SK-N-SH treated with all-trans-retinoic acid at 6 μM for 48 hours (cell line): ENCODE results near the gene YPEL1.

ENCODE experiments used
- ATAC-seq: fragments of 200-7000 bp; cut with Tn5 transposase; 3 replicates; pipeline ENCODE4 v1.9.1; 2020; ENCODE audit warnings: mild to moderate bottlenecking, moderate library complexity
- ARNTL ChIP-seq: fragments of 450-650 bp; formaldehyde crosslinking; IDR thresholded peaks from 2 replicates; pipeline ENCODE4 v1.5.0; 2020; ENCODE audit warnings: low read depth, mild to moderate bottlenecking, moderate library complexity, borderline replicate concordance
- BACH2 ChIP-seq: fragments of 250-450 bp; sonication (Bioruptor Pico); IDR thresholded peaks from 2 replicates; pipeline ENCODE4 v1.9.0; 2021; ENCODE audit warnings: mild to moderate bottlenecking, borderline replicate concordance
- CSDC2 ChIP-seq: fragments of 250-450 bp; sonication (Bioruptor Pico); IDR thresholded peaks from 2 replicates; pipeline ENCODE4 v1.5.0; 2020; ENCODE audit warnings: mild to moderate bottlenecking, moderate library complexity
- ESRRG ChIP-seq: fragments of 250-450 bp; sonication (Bioruptor Pico); IDR thresholded peaks from 2 replicates; pipeline ENCODE4 v1.6.1; 2021; ENCODE audit warnings: mild to moderate bottlenecking
- GLIS3 ChIP-seq: fragments of 250-450 bp; sonication (Bioruptor Pico); IDR thresholded peaks from 2 replicates; pipeline ENCODE4 v1.5.0; 2020; ENCODE audit warnings: mild to moderate bottlenecking, moderate library complexity
- ISL1 ChIP-seq: fragments of 250-450 bp; sonication (Bioruptor Pico); IDR thresholded peaks from 2 replicates; pipeline ENCODE4 v2.1.2; 2022; ENCODE audit warnings: mild to moderate bottlenecking, moderate library complexity
- OSR1 ChIP-seq: fragments of 250-450 bp; sonication (Bioruptor Pico); IDR thresholded peaks from 2 replicates; pipeline ENCODE4 v1.8.0; 2022; ENCODE audit warnings: moderate library complexity, mild to moderate bottlenecking, inconsistent platforms
- RARB ChIP-seq: fragments of 250-450 bp; sonication (Bioruptor Pico); IDR thresholded peaks from 2 replicates; pipeline ENCODE4 v1.8.0; 2021; ENCODE audit warnings: mild to moderate bottlenecking, moderate library complexity
- SNAI2 ChIP-seq: fragments of 250-450 bp; sonication (Bioruptor Pico); IDR thresholded peaks from 2 replicates; pipeline ENCODE4 v1.5.0; 2020; ENCODE audit warnings: mild to moderate bottlenecking, moderate library complexity
- TCF4 ChIP-seq: fragments of 250-450 bp; sonication (Bioruptor Pico); IDR thresholded peaks from 2 replicates; pipeline ENCODE4 v1.8.0; 2021; ENCODE audit warnings: mild to moderate bottlenecking, moderate library complexity, borderline replicate concordance
- TOX ChIP-seq: fragments of 250-450 bp; sonication (Bioruptor Pico); IDR thresholded peaks from 2 replicates; pipeline ENCODE4 v1.8.0; 2021; ENCODE audit warnings: mild to moderate bottlenecking, moderate library complexity, borderline replicate concordance
- ZC3H10 ChIP-seq: fragments of 250-450 bp; sonication (Bioruptor Pico); IDR thresholded peaks from 2 replicates; pipeline ENCODE4 v1.5.1; 2021; ENCODE audit warnings: mild to moderate bottlenecking, moderate library complexity
- ZFP3 ChIP-seq: fragments of 250-450 bp; sonication (Bioruptor Pico); IDR thresholded peaks from 2 replicates; pipeline ENCODE4 v1.5.0; 2020; ENCODE audit warnings: mild to moderate bottlenecking, moderate library complexity
- ZFP30 ChIP-seq: fragments of 450-650 bp; formaldehyde crosslinking; IDR thresholded peaks from 2 replicates; pipeline ENCODE4 v1.5.0; 2022; ENCODE audit warnings: mild to moderate bottlenecking, moderate library complexity
- ZNF565 ChIP-seq: fragments of 450-650 bp; formaldehyde crosslinking; conservative IDR thresholded peaks from 2 replicates; pipeline ENCODE4 v1.5.0; 2020; ENCODE audit warnings: low read depth, mild to moderate bottlenecking, moderate library complexity
- ZNF70 ChIP-seq: fragments of 450-650 bp; formaldehyde crosslinking; IDR thresholded peaks from 2 replicates; pipeline ENCODE4 v1.5.0; 2020; ENCODE audit warnings: mild to moderate bottlenecking, moderate library complexity
- ZNF8 ChIP-seq: fragments of 450-650 bp; formaldehyde crosslinking; IDR thresholded peaks from 2 replicates; pipeline ENCODE4 v1.5.0; 2020; ENCODE audit warnings: mild to moderate bottlenecking, moderate library complexity
- TF ChIP-seq, protein P1 (sequence below): fragments of 250-450 bp; sonication (Bioruptor Pico); IDR thresholded peaks from 2 replicates; pipeline ENCODE4 v1.8.0; 2021; ENCODE audit warnings: low read depth, mild to moderate bottlenecking, moderate library complexity, borderline replicate concordance
- TF ChIP-seq, protein P2 (sequence below): fragments of 250-450 bp; sonication (Bioruptor Pico); IDR thresholded peaks from 2 replicates; pipeline ENCODE4 v1.5.1; 2020; ENCODE audit warnings: low read depth, mild to moderate bottlenecking, moderate library complexity
- TF ChIP-seq, protein P3 (sequence below): fragments of 250-450 bp; sonication (Bioruptor Pico); IDR thresholded peaks from 2 replicates; pipeline ENCODE4 v1.8.0; 2020; ENCODE audit warnings: mild to moderate bottlenecking, moderate library complexity, borderline replicate concordance
- TF ChIP-seq, protein P4 (sequence below): fragments of 250-450 bp; sonication (Bioruptor Pico); IDR thresholded peaks from 2 replicates; pipeline ENCODE4 v1.5.0; 2020; ENCODE audit warnings: mild to moderate bottlenecking, moderate library complexity

The YPEL1 gene

GRCh38 chr22:21753374-21754111 lies 17.9 kb upstream of the YPEL1 start:
- TF ChIP-seq, protein P1, sequence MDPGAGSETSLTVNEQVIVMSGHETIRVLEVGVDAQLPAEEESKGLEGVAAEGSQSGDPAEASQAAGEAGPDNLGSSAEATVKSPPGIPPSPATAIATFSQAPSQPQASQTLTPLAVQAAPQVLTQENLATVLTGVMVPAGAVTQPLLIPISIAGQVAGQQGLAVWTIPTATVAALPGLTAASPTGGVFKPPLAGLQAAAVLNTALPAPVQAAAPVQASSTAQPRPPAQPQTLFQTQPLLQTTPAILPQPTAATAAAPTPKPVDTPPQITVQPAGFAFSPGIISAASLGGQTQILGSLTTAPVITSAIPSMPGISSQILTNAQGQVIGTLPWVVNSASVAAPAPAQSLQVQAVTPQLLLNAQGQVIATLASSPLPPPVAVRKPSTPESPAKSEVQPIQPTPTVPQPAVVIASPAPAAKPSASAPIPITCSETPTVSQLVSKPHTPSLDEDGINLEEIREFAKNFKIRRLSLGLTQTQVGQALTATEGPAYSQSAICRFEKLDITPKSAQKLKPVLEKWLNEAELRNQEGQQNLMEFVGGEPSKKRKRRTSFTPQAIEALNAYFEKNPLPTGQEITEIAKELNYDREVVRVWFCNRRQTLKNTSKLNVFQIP (CRISPR knock-in tag), result no peak
- TF ChIP-seq CSDC2, result no peak
- no peak for TF ChIP-seq ESRRG (CRISPR knock-in tag)
- no peak for TF ChIP-seq OSR1 (CRISPR knock-in tag)
- TF ChIP-seq TOX, result no peak
- no peak for TF ChIP-seq ZNF565 (CRISPR knock-in tag)
- TF ChIP-seq BACH2, result no peak
- no peak for TF ChIP-seq ZFP3 (CRISPR knock-in tag)
- TF ChIP-seq, protein P2, sequence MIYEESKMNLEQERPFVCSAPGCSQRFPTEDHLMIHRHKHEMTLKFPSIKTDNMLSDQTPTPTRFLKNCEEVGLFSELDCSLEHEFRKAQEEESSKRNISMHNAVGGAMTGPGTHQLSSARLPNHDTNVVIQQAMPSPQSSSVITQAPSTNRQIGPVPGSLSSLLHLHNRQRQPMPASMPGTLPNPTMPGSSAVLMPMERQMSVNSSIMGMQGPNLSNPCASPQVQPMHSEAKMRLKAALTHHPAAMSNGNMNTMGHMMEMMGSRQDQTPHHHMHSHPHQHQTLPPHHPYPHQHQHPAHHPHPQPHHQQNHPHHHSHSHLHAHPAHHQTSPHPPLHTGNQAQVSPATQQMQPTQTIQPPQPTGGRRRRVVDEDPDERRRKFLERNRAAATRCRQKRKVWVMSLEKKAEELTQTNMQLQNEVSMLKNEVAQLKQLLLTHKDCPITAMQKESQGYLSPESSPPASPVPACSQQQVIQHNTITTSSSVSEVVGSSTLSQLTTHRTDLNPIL, result no peak
- TF ChIP-seq ZNF8 (CRISPR knock-in tag), result no peak
- TF ChIP-seq SNAI2, result no peak
- TF ChIP-seq ZFP30 (CRISPR knock-in tag), result no peak
- TF ChIP-seq, protein P3, sequence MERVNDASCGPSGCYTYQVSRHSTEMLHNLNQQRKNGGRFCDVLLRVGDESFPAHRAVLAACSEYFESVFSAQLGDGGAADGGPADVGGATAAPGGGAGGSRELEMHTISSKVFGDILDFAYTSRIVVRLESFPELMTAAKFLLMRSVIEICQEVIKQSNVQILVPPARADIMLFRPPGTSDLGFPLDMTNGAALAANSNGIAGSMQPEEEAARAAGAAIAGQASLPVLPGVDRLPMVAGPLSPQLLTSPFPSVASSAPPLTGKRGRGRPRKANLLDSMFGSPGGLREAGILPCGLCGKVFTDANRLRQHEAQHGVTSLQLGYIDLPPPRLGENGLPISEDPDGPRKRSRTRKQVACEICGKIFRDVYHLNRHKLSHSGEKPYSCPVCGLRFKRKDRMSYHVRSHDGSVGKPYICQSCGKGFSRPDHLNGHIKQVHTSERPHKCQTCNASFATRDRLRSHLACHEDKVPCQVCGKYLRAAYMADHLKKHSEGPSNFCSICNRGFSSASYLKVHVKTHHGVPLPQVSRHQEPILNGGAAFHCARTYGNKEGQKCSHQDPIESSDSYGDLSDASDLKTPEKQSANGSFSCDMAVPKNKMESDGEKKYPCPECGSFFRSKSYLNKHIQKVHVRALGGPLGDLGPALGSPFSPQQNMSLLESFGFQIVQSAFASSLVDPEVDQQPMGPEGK (CRISPR knock-in tag), result no peak
- TF ChIP-seq, protein P4, sequence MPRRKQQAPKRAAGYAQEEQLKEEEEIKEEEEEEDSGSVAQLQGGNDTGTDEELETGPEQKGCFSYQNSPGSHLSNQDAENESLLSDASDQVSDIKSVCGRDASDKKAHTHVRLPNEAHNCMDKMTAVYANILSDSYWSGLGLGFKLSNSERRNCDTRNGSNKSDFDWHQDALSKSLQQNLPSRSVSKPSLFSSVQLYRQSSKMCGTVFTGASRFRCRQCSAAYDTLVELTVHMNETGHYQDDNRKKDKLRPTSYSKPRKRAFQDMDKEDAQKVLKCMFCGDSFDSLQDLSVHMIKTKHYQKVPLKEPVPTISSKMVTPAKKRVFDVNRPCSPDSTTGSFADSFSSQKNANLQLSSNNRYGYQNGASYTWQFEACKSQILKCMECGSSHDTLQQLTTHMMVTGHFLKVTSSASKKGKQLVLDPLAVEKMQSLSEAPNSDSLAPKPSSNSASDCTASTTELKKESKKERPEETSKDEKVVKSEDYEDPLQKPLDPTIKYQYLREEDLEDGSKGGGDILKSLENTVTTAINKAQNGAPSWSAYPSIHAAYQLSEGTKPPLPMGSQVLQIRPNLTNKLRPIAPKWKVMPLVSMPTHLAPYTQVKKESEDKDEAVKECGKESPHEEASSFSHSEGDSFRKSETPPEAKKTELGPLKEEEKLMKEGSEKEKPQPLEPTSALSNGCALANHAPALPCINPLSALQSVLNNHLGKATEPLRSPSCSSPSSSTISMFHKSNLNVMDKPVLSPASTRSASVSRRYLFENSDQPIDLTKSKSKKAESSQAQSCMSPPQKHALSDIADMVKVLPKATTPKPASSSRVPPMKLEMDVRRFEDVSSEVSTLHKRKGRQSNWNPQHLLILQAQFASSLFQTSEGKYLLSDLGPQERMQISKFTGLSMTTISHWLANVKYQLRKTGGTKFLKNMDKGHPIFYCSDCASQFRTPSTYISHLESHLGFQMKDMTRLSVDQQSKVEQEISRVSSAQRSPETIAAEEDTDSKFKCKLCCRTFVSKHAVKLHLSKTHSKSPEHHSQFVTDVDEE (CRISPR knock-in tag), result no peak
- TF ChIP-seq ISL1 (CRISPR knock-in tag), result no peak
- no peak for TF ChIP-seq ZC3H10
- no peak for TF ChIP-seq ZNF70 (CRISPR knock-in tag)
- peak; percentile 9; the same call in 1 of the 3 replicates for ATAC-seq

DNA sequence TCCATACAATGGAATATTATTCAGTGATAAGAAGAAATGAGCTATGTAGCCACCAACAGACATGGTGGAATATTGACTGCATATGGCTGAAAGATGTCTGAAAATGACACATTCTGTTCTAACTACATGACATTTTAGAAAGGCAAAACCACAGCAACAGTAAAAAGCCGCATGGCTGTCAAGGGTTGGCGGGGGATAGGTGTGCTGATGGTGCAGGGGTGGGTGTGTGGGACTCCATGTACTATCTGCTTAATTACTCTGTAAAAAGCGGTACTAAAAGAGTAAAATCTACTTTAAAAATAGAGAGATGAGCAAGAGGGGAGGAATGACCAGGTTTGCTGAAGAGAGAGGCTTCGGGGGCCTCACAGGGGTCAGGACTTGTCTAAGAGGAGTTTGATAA lies 16.7 kb upstream of the YPEL1 start:
- TF ChIP-seq, protein P3 (CRISPR knock-in tag), result no peak
- no peak for TF ChIP-seq ISL1 (CRISPR knock-in tag)
- TF ChIP-seq OSR1 (CRISPR knock-in tag), result no peak
- TF ChIP-seq CSDC2, result no peak
- TF ChIP-seq, protein P2, result no peak
- TF ChIP-seq ZC3H10, result no peak
- TF ChIP-seq TCF4 (CRISPR knock-in tag), result no peak
- TF ChIP-seq ZFP3 (CRISPR knock-in tag), result no peak
- TF ChIP-seq, protein P1 (CRISPR knock-in tag), result no peak
- TF ChIP-seq GLIS3 (CRISPR knock-in tag), result no peak
- TF ChIP-seq ZNF565 (CRISPR knock-in tag), result no peak
- TF ChIP-seq ARNTL (CRISPR knock-in tag), result no peak
- no peak for TF ChIP-seq RARB (CRISPR knock-in tag)
- no peak for TF ChIP-seq ESRRG (CRISPR knock-in tag)
- no peak for TF ChIP-seq ZNF70 (CRISPR knock-in tag)
- no peak for ATAC-seq
